ENCODE measurements around the gene LRFN3. TPM values are rescaled to one million over a fixed set of nuclear protein-coding genes. Genes with fewer than 3 reads are reported as not detected.

LRFN3 gene
- total RNA-seq, 6 experiments from 2014 or later, result 15.3 to 21.0 (median 19.1) TPM

GRCh38 chr19:35943321-35944301 lies 7.4 kb downstream of the LRFN3 start:
- Mint-ChIP-seq H3K36me3 (ENCODE audit: low read depth) (peaks cover 8% of the 10 kb centered on the region), H3K27ac (no peak overlapping the region), H3K9me3 (no peaks in the 10 kb centered on the region), H3K27me3 (ENCODE audit: insufficient read depth) (peaks cover 2% of the 10 kb centered on the region), H3K4me3 (no peak overlapping the region), H3K4me1 (ENCODE audit: low read depth) (peaks cover 4% of the 10 kb centered on the region)
- no peak for DNase-seq
- no peak for TF ChIP-seq CTCF (IDR thresholded peaks at IDR 0.05)

GRCh38 chr19:35944556-35944955 lies 8.4 kb downstream of the LRFN3 start:
- Mint-ChIP-seq H3K36me3 (ENCODE audit: low read depth) (peaks cover 8% of the 10 kb centered on the region), H3K27me3 (ENCODE audit: insufficient read depth) (peaks cover 2% of the 10 kb centered on the region), H3K9me3 (no peaks in the 10 kb centered on the region), H3K4me1 (ENCODE audit: low read depth) (no peaks in the 10 kb centered on the region), H3K4me3 (no peak overlapping the region), H3K27ac (no peak overlapping the region)
- no peak for TF ChIP-seq CTCF (IDR thresholded peaks at IDR 0.05)
- DNase-seq, result no peak

- Mint-ChIP-seq H3K4me3 (no peak overlapping the region), H3K27ac (no peak overlapping the region), H3K27me3 (ENCODE audit: insufficient read depth) (peaks cover 2% of the 10 kb centered on the region), H3K9me3 (no peaks in the 10 kb centered on the region), H3K36me3 (ENCODE audit: low read depth) (peaks cover 8% of the 10 kb centered on the region), H3K4me1 (ENCODE audit: low read depth) (no peaks in the 10 kb centered on the region)
- no peak for DNase-seq
- TF ChIP-seq CTCF (IDR thresholded peaks at IDR 0.05), result no peak
These were observed 9.1 kb downstream of the LRFN3 start for GRCh38 chr19:35945121-35945790.

GRCh38 chr19:35946203-35946602 lies 10.0 kb downstream of the LRFN3 start:
- peaks cover 2% of the 10 kb centered on the region for H3K36me3 Mint-ChIP-seq (ENCODE audit: low read depth)
- no peaks in the 10 kb centered on the region for H3K9me3 Mint-ChIP-seq
- DNase-seq, result no peak
- no peak for TF ChIP-seq CTCF (IDR thresholded peaks at IDR 0.05)
- peaks cover 6% of the 10 kb centered on the region for H3K27me3 Mint-ChIP-seq (ENCODE audit: insufficient read depth)
- no peaks in the 10 kb centered on the region for H3K4me1 Mint-ChIP-seq (ENCODE audit: low read depth)
- H3K27ac Mint-ChIP-seq, result no peak overlapping the region
- no peak overlapping the region for H3K4me3 Mint-ChIP-seq

GRCh38 chr19:35949131-35949530 lies 13.0 kb downstream of the LRFN3 start:
- no peaks in the 10 kb centered on the region for H3K4me1 Mint-ChIP-seq (ENCODE audit: low read depth)
- no peak for DNase-seq

More at GRCh38 chr19:35949131-35949530, 13.0 kb downstream of the LRFN3 start:
- no peaks in the 10 kb centered on the region for H3K9me3 Mint-ChIP-seq
- H3K27me3 Mint-ChIP-seq (ENCODE audit: insufficient read depth), result peaks cover 8% of the 10 kb centered on the region
- TF ChIP-seq CTCF (IDR thresholded peaks at IDR 0.05), result no peak
- no peak overlapping the region for H3K27ac Mint-ChIP-seq
- no peaks in the 10 kb centered on the region for H3K36me3 Mint-ChIP-seq (ENCODE audit: low read depth)
- H3K4me3 Mint-ChIP-seq, result no peak overlapping the region

All from HFFc6 (cell line).